Spleen (tissue), 11 donors: ENCODE measurements around the gene RTTN. TPM values are rescaled to one million over a fixed set of nuclear protein-coding genes. Genes with fewer than 3 reads are reported as not detected.

ENCODE experiments used
- DNase-seq: peaks from one replicate; pipeline ENCODE4 v3.0.0-alpha.2; 2020
- H3K27ac ChIP-seq, 8 donors: fragments of 200-600 bp; sonication (generic) in 7 of 8; 1 replicate in 4 of 8; 2 replicates in 4 of 8; pipeline versions ENCODE4 v1.5.0 to v1.8.0; 2016 to 2021; ENCODE audit warnings: inconsistent platforms in 4 of 8, mild to moderate bottlenecking in 4 of 8, moderate library complexity in 1 of 8
- H3K27me3 ChIP-seq, 7 donors: fragments of 200-600 bp; sonication (generic) in 6 of 7; replicated peaks in 1 of 7; 1 replicate in 4 of 7; 2 replicates in 3 of 7; pipeline versions ENCODE4 v1.5.0 to v1.8.0; 2016 to 2021; ENCODE audit warnings: inconsistent platforms in 3 of 7, mild to moderate bottlenecking in 1 of 7
- H3K36me3 ChIP-seq, 6 donors: fragments of 200-600 bp; sonication (generic) in 5 of 6; 1 replicate in 4 of 6; 2 replicates in 2 of 6; pipeline versions ENCODE4 v1.5.0 to v1.8.0; 2016 to 2021; ENCODE audit warnings: inconsistent platforms in 2 of 6
- H3K4me1 ChIP-seq, 6 donors: fragments of 200-600 bp; sonication (generic) in 5 of 6; 1 replicate in 3 of 6; 2 replicates in 3 of 6; pipeline versions ENCODE4 v1.5.0 to v1.8.0; 2016 to 2021; ENCODE audit warnings: inconsistent platforms in 3 of 6
- H3K4me3 ChIP-seq, 8 donors: fragments of 200-600 bp; sonication (generic) in 7 of 8; 1 replicate in 4 of 8; 2 replicates in 4 of 8; pipeline versions ENCODE4 v1.5.0 to v1.8.0; 2016 to 2021; ENCODE audit warnings: inconsistent platforms in 4 of 8, mild to moderate bottlenecking in 4 of 8, moderate library complexity in 2 of 8
- H3K9me3 ChIP-seq, 8 donors: fragments of 200-600 bp; sonication (generic) in 7 of 8; 1 replicate in 4 of 8; 2 replicates in 4 of 8; pipeline versions ENCODE4 v1.5.0 to v1.8.0; 2016 to 2021; ENCODE audit warnings: inconsistent platforms in 4 of 8
- POLR2A ChIP-seq, 3 donors: fragments of 450-650 bp; IDR thresholded peaks; one replicate each; pipeline ENCODE4 v1.5.1; 2017; ENCODE audit warnings: antibody characterized with exemption in 3 of 3, mild to moderate bottlenecking in 1 of 3
- POLR2AphosphoS5 ChIP-seq, 3 donors: sonication (generic); formaldehyde crosslinking; IDR thresholded peaks; one replicate each; pipeline ENCODE4 v1.5.1; 2017; ENCODE audit warnings: antibody characterized with exemption in 3 of 3
- WGBS, 5 donors: extraction: QIAGEN DNeasy Blood & Tissue Kit in 3 of 5; methylation state at CpG; one replicate each; pipeline versions ENCODE4 v1.1.5 to v1.1.7; 2013 to 2018; 5-methylcytosine and 5-hydroxymethylcytosine counted together
- intact Hi-C: fragments of 100-400 bp; cut with DNase I; formaldehyde crosslinking; loops from one replicate; pipeline ENCODE4 v1.15.0; 2023; ENCODE audit warnings: low total_unique reads
- polyA plus RNA-seq, 3 donors: library from polyadenylated mRNA; stranded (reverse); fragments of 200-250 nt; gene quantifications; one replicate each; pipeline ENCODE4 v1.2.1, GENCODE V29; 2013
- total RNA-seq, 7 donors: library from RNA; depleted of rRNA in 3 of 7; stranded (reverse); fragments of >200 nt in 3 of 7; fragmentation: NEBNext Ultra II Directional in 4 of 7; extraction: Animal tissue kit (Norgen Biotek cat#: 25700) in 4 of 7; gene quantifications; one replicate each; pipeline versions ENCODE4 v1.1.0 to v1.2.1, GENCODE V29; 2016 to 2021
- TF ChIP-seq, protein P1 (sequence below), 11 experiments: fragments of 200-600 bp in 7 of 11; fragments of 450-650 bp in 4 of 11; sonication (generic) in 4 of 11; IDR thresholded peaks in 8 of 11; conservative IDR thresholded peaks in 3 of 11; 1 replicate in 7 of 11; 2 replicates in 4 of 11; pipeline versions ENCODE4 v1.4.0 to v1.8.0; 2016 to 2021; ENCODE audit warnings: antibody characterized with exemption in 11 of 11, inconsistent platforms in 4 of 11, mild to moderate bottlenecking in 1 of 11
- donor health status: healthy with polysubstance abuse.
- donor health status: DM: no; HTN: no; CAD: no; lungs with moderate emphysema.
- donor health status: DM: no; HTN: no; CAD: no.
- donor health status: Bipolar disorder and iron deficiency.
- donor health status: healthy.
- donor health status: DM: no; HTN: no; CAD: no.
- donor health status: DM: yes; HTN: yes; CAD: no.

Gene RTTN
- total and polyA plus RNA-seq, 10 donors = 4.0 to 32.3 (median 23.8) TPM

DNA sequence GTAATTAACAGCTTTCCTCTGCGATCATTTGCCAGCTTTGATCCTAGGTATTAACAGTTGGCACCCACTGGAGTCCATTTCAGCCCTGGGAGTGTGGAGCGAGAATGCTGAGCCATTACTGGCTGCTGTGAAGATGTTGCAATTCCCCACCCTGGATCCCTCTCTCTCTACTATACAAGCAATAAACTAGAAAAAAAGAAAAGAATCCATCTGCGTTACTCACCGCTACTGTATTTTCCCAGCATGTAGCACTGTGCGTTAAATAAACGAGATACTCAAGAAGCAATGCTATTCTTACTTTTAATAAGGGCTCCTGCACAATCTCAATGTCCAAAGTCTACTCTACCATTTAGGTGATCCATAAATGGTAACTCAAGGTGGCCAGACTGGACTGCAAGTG lies 8.5 kb downstream of the RTTN start:
- H3K36me3 ChIP-seq = peaks cover 7 to 96% (median 46%) of the 10 kb centered on the region in 6 donors
- no peaks in the 10 kb centered on the region for H3K9me3 ChIP-seq
- no peaks in the 10 kb centered on the region for H3K27me3 ChIP-seq
- TF ChIP-seq POLR2AphosphoS5 (IDR thresholded peaks at IDR 0.05) = no peak
- TF ChIP-seq, protein P1, sequence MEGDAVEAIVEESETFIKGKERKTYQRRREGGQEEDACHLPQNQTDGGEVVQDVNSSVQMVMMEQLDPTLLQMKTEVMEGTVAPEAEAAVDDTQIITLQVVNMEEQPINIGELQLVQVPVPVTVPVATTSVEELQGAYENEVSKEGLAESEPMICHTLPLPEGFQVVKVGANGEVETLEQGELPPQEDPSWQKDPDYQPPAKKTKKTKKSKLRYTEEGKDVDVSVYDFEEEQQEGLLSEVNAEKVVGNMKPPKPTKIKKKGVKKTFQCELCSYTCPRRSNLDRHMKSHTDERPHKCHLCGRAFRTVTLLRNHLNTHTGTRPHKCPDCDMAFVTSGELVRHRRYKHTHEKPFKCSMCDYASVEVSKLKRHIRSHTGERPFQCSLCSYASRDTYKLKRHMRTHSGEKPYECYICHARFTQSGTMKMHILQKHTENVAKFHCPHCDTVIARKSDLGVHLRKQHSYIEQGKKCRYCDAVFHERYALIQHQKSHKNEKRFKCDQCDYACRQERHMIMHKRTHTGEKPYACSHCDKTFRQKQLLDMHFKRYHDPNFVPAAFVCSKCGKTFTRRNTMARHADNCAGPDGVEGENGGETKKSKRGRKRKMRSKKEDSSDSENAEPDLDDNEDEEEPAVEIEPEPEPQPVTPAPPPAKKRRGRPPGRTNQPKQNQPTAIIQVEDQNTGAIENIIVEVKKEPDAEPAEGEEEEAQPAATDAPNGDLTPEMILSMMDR (IDR thresholded peaks at IDR 0.05 in 8 of 11, conservative IDR thresholded peaks at IDR 0.05 in 3 of 11) = no peak
- no peak for TF ChIP-seq POLR2A (IDR thresholded peaks at IDR 0.05)
- 92 to 98% (median 94%) methylated on average over 6 of the region's 6 CpGs for WGBS, 5 donors
- no peak overlapping the region for H3K27ac ChIP-seq
- H3K4me3 ChIP-seq = no peak overlapping the region
- no peak for DNase-seq
- intact Hi-C loops = loop anchor here (5.0 kb wide), 1 partner anchor 235 kb away; no protein-coding TSS in a partner anchor
- no peaks in the 10 kb centered on the region for H3K4me1 ChIP-seq

DNA sequence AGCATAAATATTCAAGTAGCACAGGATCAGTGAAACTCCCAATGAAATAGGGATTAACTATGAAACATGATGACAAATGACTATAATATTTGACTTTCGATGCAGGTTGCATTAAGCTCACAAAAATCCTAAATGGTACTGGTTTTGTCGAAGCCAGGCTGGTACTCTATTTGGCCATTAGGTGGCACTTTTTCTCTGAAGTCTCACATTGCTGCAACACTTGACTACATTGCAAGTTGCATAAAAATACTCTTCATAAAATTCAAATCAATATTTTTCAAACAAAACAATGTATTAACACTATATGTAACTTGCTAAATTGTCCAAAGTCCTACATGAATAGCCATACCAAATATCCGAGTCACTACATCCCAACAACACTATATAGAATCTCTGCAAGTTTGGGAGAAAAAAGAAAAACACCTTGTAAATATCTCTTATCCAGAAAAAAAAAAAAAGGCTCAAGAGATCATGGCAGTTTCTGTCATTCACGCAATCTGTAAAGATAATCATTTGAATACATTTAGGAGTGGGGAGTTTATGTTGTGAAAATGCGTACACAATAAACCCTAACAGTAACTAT lies 9.5 kb downstream of the RTTN start:
- intact Hi-C loops = loop anchor here (5.0 kb wide), 1 partner anchor 236 kb away; no protein-coding TSS in a partner anchor
- Histone ChIP-seq H3K36me3 (peaks cover 7 to 100% (median 49%) of the 10 kb centered on the region in 6 donors), H3K27ac (no peak overlapping the region), H3K4me3 (no peak overlapping the region), H3K9me3 (no peaks in the 10 kb centered on the region), H3K4me1 (no peaks in the 10 kb centered on the region), H3K27me3 (no peaks in the 10 kb centered on the region)
- no peak for DNase-seq
- TF ChIP-seq POLR2A (IDR thresholded peaks at IDR 0.05) = no peak
- TF ChIP-seq POLR2AphosphoS5 (IDR thresholded peaks at IDR 0.05) = no peak
- TF ChIP-seq, protein P1 (IDR thresholded peaks at IDR 0.05 in 8 of 11, conservative IDR thresholded peaks at IDR 0.05 in 3 of 11) = peak in 10 of 11 experiments; percentile 28 to 75 (median 63)
- 72 to 77% (median 74%) methylated on average over 5 of the region's 5 CpGs for WGBS, 5 donors

- Histone ChIP-seq H3K4me3 (no peak overlapping the region), H3K27me3 (no peaks in the 10 kb centered on the region), H3K27ac (peak overlapping the region in 1 of 8 donors; percentile 3), H3K4me1 (no peaks in the 10 kb centered on the region), H3K36me3 (peaks cover 7 to 100% (median 49%) of the 10 kb centered on the region in 6 donors), H3K9me3 (no peaks in the 10 kb centered on the region)
- no peak for DNase-seq
- intact Hi-C loops = loop anchor here (5.0 kb wide), 1 partner anchor 237 kb away; no protein-coding TSS in a partner anchor
- no peak for TF ChIP-seq POLR2AphosphoS5 (IDR thresholded peaks at IDR 0.05)
- no peak for TF ChIP-seq POLR2A (IDR thresholded peaks at IDR 0.05)
- TF ChIP-seq, protein P1 (IDR thresholded peaks at IDR 0.05 in 8 of 11, conservative IDR thresholded peaks at IDR 0.05 in 3 of 11) = no peak
- 59 to 74% (median 69%) methylated on average over 3 of the region's 3 CpGs for WGBS, 5 donors
Observed at GRCh38 chr18:70195014-70195614, 10.4 kb downstream of the RTTN start.

DNA sequence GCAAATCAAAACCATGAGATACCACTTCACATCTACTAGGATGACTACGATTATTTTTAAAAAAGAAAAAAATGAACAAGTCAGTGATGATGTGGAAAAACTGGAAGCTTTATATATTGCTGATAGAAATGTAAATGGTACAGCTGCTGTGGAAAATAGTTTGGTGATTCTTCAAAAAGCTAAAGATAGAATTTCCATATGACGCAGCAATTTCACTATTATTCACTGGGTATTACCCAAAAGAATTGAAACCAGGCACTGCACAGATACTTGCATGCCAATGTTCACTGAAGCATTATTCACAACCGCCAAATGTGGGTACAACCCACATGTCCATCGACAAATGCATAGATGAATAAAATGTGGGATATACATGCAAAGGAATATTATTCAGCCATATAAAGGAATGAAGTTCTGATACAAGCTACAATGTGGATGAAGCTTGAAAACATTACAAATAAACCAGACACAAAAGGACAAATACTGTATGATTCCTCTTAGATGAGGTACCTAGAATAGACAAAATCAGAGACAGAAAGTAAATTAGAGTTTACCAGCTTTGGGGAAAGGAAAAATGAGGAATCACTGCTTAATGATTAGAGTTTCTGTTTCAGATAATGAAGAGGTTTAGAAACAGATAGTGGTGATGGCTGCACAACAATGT lies 11.1 kb downstream of the RTTN start:
- WGBS, 5 donors = 69 to 84% (median 76%) methylated on average over 4 of the region's 4 CpGs
- no peaks in the 10 kb centered on the region for H3K27me3 ChIP-seq
- H3K36me3 ChIP-seq = peaks cover 7 to 100% (median 50%) of the 10 kb centered on the region in 6 donors
- no peak for DNase-seq
- H3K4me3 ChIP-seq = no peak overlapping the region
- no peaks in the 10 kb centered on the region for H3K9me3 ChIP-seq
- no peak overlapping the region for H3K27ac ChIP-seq
- no peaks in the 10 kb centered on the region for H3K4me1 ChIP-seq
- TF ChIP-seq POLR2AphosphoS5 (IDR thresholded peaks at IDR 0.05) (no peak), POLR2A (IDR thresholded peaks at IDR 0.05) (no peak)
- TF ChIP-seq, protein P1 (IDR thresholded peaks at IDR 0.05 in 8 of 11, conservative IDR thresholded peaks at IDR 0.05 in 3 of 11) = no peak
- intact Hi-C loops = no loop called here
